Omental fat pad (tissue), 4 donors: ENCODE results near the gene AMPD3. TPM values are rescaled to one million over a fixed set of nuclear protein-coding genes. Genes with fewer than 3 reads are reported as not detected.

Experiments used
- ATAC-seq: fragments of 150-250 bp; one replicate; pipeline ENCODE4 v1.9.1; 2016; ENCODE audit warnings: mild to moderate bottlenecking, moderate library complexity; ENCODE audit not compliant: low FRiP score
- DNase-seq: peaks from one replicate; pipeline ENCODE4 v3.0.0-alpha.2; 2019; ENCODE audit warnings: low spot score
- total RNA-seq, 4 donors: library from RNA; depleted of rRNA; stranded (reverse); fragments of >200 nt; gene quantifications; one replicate each; pipeline ENCODE4 v1.1.0, GENCODE V29; 2016
- TF ChIP-seq, protein P1 (sequence below), 3 donors: fragments of 450-650 bp; IDR thresholded peaks; one replicate each; pipeline ENCODE4 v1.5.1; 2016 to 2017; ENCODE audit warnings: antibody characterized with exemption in 3 of 3, mild to moderate bottlenecking in 3 of 3, moderate library complexity in 2 of 3

The AMPD3 gene
- total RNA-seq, 4 donors from 2014 or later: 4.4 to 43.3 (median 9.9) TPM

DNA sequence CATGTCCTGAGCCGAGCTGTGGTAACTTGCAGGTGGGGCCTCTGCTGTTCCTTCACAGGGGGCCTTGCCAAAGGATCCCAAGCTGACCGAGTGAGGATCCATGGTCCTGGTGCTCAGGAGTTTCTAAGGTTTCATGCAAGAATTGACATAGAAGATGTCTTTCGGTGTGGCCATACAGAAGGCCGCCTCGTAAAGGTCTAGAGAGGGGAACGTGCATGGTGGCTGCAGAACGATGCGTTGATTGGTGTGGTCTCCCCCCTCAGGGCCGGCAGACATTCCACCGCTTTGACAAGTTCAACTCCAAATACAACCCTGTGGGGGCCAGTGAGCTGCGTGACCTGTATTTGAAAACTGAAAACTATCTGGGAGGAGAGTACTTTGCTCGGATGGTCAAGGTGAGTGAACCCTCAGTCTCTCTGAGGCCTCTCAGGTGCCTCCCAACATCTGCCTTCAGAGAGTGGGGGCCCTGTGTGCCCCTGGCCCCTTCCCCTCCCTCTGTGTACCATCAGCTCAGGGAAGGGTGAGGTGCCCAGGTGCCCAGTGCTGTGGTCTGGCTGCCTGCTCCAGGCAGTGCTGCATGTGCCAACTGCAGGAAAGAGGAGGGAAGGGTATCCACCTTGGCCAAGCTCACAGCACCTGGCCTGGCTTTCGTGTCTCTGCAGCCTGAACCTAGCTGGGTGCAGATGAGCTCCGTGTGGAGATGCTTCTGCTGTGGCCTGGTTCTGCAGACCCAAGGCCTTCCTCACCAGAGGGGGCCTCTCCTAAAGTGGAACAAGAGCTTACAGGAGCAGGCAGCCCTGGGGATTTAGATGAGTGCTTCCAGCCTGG is 39.8 kb downstream of the AMPD3 start:
- DNase-seq (no peak), ATAC-seq (no peak)

DNA sequence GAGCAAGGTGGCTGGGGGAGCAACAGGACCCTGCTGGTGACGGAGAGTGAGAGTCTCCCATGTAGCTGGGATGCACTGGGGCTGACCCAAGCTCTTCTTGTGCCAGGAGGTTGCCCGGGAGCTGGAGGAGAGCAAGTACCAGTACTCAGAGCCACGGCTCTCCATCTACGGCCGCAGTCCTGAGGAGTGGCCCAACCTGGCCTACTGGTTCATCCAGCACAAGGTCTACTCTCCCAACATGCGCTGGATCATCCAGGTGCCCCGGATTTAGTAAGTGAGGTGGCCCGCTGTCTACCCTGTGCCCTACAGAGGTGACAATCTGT is 40.4 kb downstream of the AMPD3 start:
- ATAC-seq (no peak), DNase-seq (no peak)
- TF ChIP-seq, protein P1, sequence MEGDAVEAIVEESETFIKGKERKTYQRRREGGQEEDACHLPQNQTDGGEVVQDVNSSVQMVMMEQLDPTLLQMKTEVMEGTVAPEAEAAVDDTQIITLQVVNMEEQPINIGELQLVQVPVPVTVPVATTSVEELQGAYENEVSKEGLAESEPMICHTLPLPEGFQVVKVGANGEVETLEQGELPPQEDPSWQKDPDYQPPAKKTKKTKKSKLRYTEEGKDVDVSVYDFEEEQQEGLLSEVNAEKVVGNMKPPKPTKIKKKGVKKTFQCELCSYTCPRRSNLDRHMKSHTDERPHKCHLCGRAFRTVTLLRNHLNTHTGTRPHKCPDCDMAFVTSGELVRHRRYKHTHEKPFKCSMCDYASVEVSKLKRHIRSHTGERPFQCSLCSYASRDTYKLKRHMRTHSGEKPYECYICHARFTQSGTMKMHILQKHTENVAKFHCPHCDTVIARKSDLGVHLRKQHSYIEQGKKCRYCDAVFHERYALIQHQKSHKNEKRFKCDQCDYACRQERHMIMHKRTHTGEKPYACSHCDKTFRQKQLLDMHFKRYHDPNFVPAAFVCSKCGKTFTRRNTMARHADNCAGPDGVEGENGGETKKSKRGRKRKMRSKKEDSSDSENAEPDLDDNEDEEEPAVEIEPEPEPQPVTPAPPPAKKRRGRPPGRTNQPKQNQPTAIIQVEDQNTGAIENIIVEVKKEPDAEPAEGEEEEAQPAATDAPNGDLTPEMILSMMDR (IDR thresholded peaks at IDR 0.05): no peak

More for the DNA sequence above, 39.8 kb downstream of the AMPD3 start:
- TF ChIP-seq, protein P1 (IDR thresholded peaks at IDR 0.05): no peak

DNA sequence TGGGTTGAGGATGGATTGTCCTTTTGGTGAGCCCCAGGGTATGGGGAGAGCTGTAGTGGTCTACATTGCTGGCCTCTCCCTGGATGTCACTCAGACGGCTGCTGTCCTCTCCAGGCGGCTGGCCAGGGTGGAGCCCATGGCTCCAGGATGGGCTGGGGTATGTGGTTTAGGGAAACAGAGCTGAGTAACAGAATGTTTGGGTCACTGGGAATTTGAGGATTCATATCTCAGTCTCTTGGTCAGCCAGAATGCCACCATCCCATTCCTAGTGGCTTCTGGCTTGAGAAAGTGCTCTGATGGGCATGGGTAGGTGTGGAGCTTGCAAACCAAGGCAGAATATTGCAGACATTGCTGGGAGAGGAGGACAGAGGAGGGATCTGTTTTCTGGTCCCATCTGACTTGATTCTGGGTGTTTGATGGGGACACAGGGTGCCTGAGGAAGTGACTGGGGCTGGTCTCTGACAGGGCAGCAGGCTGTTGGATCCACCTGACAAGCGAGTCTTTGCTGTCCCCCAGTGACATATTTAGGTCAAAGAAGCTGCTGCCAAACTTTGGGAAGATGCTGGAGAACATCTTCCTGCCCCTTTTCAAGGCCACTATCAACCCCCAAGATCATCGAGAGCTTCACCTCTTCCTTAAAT is 41.4 kb downstream of the AMPD3 start:
- DNase-seq: no peak
- no peak for ATAC-seq
- TF ChIP-seq, protein P1 (IDR thresholded peaks at IDR 0.05): no peak

DNA sequence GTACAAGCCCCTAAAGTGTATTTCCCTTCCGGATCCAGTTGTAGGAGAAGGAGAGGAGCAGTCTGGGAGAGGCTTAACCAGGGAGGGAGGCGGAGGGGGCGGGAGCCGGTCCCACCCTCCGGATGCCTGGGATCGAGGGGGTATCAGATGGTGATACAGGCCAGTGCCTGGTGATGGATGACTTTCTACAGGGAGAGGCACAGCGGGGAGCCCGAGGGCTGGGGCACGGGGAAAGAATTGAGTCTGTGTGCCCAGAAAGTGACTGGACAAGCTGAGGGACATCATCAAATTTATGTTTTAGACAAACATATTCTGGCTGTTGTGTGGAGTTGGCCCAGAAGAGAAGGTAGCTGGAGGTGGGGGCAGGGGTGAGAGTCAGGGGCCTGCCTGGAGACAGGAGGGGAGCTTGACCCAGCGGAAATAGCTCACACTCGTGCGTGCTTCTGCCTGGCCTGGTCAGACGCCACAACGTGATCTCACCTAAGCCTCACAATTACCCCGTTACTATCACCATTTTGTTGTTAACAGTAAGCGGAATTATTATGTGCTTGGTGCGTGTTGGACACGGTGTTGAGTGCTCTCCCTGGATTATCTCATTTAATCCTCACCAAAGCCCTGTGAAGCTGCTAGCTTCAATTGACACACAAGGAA is 42.4 kb downstream of the AMPD3 start:
- no peak for DNase-seq
- no peak for ATAC-seq
- TF ChIP-seq, protein P1 (IDR thresholded peaks at IDR 0.05): no peak

DNA sequence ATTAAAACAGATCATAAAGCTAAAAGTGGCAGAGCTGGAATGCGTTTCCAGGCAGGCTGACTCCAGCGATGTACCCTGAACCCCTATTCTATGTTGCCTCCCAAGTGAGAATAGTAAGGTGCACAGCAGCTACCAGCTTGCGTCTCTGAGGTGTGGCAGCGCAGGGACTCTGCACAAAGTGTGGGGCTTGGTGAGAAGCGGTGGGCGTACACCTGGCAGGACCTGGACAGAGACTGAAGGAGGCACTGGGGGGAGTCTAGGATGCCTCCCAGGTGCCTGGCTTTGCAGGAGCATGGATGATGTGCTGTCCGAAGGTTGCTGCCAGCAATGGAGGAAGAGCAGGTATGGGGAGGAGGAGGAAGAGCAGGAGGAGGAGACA is 42.9 kb downstream of the AMPD3 start:
- TF ChIP-seq, protein P1 (IDR thresholded peaks at IDR 0.05): no peak
- ATAC-seq: no peak
- DNase-seq: no peak

DNA sequence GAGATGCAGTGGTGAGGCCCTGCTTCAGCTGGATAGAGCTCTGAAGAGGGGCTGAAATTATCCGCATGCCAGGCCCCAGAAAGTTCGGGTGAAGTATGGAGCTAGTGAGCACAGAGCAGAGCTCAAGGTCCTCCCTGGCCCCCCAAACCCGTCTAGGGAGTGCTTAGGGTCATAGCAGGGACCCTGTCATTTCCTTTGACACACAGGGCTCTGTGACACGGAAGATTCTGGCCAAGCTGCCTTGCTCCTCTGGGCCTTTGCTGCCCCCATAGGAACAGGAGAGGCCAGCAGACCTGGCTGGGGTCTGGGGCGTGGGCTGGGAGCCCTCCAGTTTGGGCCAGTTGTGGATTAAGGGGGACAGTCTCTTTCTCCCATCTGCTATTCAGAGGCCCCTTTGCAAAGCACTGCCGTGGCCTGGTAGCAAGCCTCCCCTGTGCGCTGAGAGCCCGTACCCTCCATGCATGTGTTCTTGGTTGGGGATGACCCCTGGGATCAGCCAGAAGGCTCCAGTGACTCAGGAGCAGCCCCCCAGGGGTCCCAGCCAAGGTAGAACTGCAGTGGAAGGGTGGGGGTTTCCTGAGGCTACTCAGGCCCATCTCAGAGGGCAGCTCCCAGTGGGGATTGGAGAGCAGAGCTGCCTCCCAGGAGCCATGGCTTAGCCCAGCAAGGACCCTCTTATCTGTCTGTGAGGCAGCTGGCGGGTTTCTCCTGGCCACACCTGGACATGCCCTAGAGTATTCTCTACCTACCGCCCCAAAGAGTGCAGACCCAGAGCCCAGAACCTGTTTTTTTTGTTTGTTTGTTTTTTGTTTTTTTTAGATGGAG is 43.6 kb downstream of the AMPD3 start:
- TF ChIP-seq, protein P1 (IDR thresholded peaks at IDR 0.05): no peak
- no peak for DNase-seq
- ATAC-seq: no peak
